Lower lobe of right lung (tissue), 2 donors: ENCODE results near the gene PCDHGA4. TPM values are rescaled to one million over a fixed set of nuclear protein-coding genes. Genes with fewer than 3 reads are reported as not detected.
"Not testable (repeated sequence)": the region's sequence is repeated elsewhere in the genome, so short reads cannot be mapped to it uniquely, and the experiment has no call there.

Experiments
- ATAC-seq, 2 donors: fragments of 200-7000 bp; cut with Tn5 transposase; one replicate each; pipeline ENCODE4 v1.9.1; 2020 to 2022; ENCODE audit warnings: mild to moderate bottlenecking in 2 of 2, moderate library complexity in 2 of 2
- DNase-seq: peaks from one replicate; pipeline ENCODE4 v3.0.0-alpha.2; 2020
- H3K27ac ChIP-seq: fragments of 200-600 bp; one replicate; pipeline ENCODE4 v1.8.0; 2022
- H3K27me3 ChIP-seq: fragments of 200-600 bp; one replicate; pipeline ENCODE4 v1.8.0; 2022; ENCODE audit warnings: low read depth
- H3K36me3 ChIP-seq: fragments of 200-600 bp; one replicate; pipeline ENCODE4 v1.8.0; 2022; ENCODE audit warnings: mild to moderate bottlenecking
- H3K4me1 ChIP-seq: fragments of 200-600 bp; one replicate; pipeline ENCODE4 v1.8.0; 2022
- H3K4me3 ChIP-seq: fragments of 200-600 bp; one replicate; pipeline ENCODE4 v1.8.0; 2022; ENCODE audit warnings: mild to moderate bottlenecking
- H3K9me3 ChIP-seq: fragments of 200-600 bp; one replicate; pipeline ENCODE4 v1.8.0; 2022
- intact Hi-C: fragments of 100-400 bp; cut with DNase I; formaldehyde crosslinking; loops from one replicate; pipeline ENCODE4 v1.11.0; 2022
- total RNA-seq: library from RNA; stranded (reverse); fragmentation: NEBNext Ultra II Directional; extraction: Animal tissue kit (Norgen Biotek cat#: 25700); gene quantifications from one replicate; pipeline ENCODE4 v1.2.1, GENCODE V29; 2021
- TF ChIP-seq, protein P1 (sequence below): fragments of 200-600 bp; IDR thresholded peaks from one replicate; pipeline ENCODE4 v1.8.0; 2022; ENCODE audit warnings: antibody characterized with exemption, mild to moderate bottlenecking
- donor health status: DM: no; HTN: yes; CAD: no; lungs with severe emphysema.

PCDHGA4 gene
- total RNA-seq, 1 donor from 2014 or later, result 3.1 TPM

DNA sequence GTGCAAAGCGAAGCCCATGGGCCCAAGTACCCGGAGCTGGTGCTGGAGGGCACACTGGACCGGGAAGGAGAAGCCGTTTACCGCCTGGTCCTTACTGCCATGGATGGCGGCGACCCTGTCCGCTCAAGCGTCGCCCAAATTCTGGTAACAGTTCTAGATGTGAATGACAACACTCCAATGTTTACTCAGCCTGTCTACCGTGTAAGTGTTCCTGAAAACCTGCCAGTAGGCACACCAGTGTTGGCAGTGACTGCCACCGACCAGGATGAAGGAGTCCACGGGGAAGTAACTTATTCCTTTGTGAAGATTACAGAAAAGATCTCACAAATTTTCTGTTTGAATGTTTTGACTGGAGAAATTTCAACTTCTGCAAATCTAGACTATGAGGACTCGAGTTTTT is 19.8 kb downstream of the PCDHGA4 start:
- H3K9me3 ChIP-seq, result peaks cover 74% of the 10 kb centered on the region
- H3K4me3 ChIP-seq, result no peak overlapping the region
- intact Hi-C loops, result no loop called here
- H3K27me3 ChIP-seq, result peaks cover 22% of the 10 kb centered on the region
- no peak overlapping the region for H3K27ac ChIP-seq
- no peak for DNase-seq
- ATAC-seq, result no peak
- no peaks in the 10 kb centered on the region for H3K4me1 ChIP-seq
- H3K36me3 ChIP-seq, result no peaks in the 10 kb centered on the region
- TF ChIP-seq, protein P1, sequence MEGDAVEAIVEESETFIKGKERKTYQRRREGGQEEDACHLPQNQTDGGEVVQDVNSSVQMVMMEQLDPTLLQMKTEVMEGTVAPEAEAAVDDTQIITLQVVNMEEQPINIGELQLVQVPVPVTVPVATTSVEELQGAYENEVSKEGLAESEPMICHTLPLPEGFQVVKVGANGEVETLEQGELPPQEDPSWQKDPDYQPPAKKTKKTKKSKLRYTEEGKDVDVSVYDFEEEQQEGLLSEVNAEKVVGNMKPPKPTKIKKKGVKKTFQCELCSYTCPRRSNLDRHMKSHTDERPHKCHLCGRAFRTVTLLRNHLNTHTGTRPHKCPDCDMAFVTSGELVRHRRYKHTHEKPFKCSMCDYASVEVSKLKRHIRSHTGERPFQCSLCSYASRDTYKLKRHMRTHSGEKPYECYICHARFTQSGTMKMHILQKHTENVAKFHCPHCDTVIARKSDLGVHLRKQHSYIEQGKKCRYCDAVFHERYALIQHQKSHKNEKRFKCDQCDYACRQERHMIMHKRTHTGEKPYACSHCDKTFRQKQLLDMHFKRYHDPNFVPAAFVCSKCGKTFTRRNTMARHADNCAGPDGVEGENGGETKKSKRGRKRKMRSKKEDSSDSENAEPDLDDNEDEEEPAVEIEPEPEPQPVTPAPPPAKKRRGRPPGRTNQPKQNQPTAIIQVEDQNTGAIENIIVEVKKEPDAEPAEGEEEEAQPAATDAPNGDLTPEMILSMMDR, result no peak

DNA sequence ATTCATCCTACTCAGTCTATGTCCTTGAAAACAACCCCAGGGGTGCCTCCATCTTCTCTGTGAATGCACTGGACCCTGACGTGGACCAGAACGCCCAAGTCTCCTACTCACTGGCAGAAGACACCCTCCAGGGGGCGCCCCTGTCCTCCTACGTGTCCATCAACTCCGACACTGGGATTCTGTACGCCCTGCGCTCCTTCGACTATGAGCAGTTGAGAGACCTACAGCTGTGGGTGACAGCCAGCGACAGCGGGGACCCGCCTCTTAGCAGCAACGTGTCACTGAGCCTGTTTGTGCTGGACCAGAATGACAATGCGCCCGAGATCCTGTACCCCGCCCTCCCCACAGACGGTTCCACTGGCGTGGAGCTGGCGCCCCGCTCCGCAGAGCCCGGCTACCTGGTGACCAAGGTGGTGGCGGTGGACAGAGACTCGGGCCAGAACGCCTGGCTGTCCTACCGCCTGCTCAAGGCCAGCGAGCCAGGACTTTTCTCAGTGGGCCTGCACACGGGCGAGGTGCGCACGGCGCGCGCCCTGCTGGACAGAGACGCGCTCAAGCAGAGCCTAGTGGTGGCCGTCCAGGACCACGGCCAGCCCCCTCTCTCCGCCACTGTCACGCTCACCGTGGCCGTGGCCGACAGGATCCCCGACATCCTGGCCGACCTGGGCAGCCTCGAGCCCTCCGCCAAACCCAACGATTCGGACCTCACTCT is 20.8 kb downstream of the PCDHGA4 start:
- H3K9me3 ChIP-seq, result peaks cover 73% of the 10 kb centered on the region

DNA sequence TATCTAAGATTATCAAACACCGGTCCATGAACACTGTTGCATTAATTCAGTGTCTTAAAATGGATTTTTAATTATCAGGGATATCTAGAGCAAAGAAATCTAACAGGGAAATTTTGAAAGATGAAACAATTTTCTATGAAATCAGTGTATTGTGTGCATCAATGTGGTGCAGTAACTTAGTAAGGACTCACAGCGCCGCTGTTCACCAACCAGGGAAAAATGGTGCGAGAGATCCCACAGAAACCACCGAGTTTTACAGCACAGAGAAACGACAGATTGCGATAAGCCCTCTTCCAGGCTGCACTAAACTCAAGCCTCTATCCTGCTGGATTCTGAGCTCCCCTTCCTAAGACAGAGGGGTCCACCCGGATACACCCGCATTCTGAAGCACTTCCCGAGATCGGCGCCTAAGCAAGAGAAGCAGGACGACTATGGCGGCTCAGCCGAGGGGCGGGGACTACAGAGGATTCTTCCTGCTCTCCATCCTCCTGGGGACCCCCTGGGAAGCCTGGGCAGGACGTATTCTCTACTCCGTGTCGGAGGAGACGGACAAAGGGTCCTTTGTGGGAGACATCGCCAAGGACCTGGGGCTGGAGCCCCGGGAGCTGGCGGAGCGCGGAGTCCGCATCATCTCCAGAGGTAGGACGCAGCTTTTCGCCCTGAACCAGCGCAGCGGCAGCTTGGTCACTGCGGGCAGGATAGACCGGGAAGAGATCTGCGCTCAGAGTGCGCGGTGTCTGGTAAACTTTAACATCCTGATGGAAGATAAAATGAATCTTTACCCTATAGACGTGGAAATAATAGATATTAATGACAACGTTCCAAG is 27.9 kb downstream of the PCDHGA4 start, which contains the start of gene PCDHGA7:
Gene PCDHGA7, plus strand, starts transcription at position 274 of the 826 bp plus-strand sequence. Its CDS starts 158 bp downstream, at position 432.
- TF ChIP-seq, protein P1, result no peak
- H3K27me3 ChIP-seq, result peaks cover 7% of the 10 kb centered on the region
- DNase-seq, result no peak

More for the DNA sequence above, 20.8 kb downstream of the PCDHGA4 start:
- peaks cover 16% of the 10 kb centered on the region for H3K27me3 ChIP-seq
- DNase-seq, H3K36me3 ChIP-seq, intact Hi-C loops, H3K27ac ChIP-seq, ATAC-seq, H3K4me3 ChIP-seq, H3K4me1 ChIP-seq: not testable (repeated sequence)

DNA sequence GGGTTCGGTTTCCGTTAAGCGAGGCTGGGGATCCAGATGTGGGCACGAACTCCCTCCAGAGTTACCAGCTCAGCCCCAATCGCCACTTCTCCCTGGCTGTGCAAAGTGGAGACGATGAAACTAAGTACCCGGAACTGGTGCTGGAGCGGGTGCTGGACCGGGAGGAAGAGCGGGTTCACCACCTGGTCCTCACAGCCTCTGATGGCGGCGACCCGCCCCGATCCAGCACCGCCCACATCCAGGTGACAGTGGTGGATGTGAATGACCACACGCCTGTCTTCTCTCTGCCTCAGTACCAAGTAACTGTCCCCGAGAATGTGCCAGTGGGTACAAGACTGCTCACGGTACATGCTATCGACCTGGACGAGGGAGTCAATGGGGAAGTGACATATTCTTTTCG is 28.5 kb downstream of the PCDHGA4 start:
- peaks cover 79% of the 10 kb centered on the region for H3K9me3 ChIP-seq
- TF ChIP-seq, protein P1, result no peak
- no peak overlapping the region for H3K27ac ChIP-seq
- no peak overlapping the region for H3K4me3 ChIP-seq
- no peaks in the 10 kb centered on the region for H3K4me1 ChIP-seq
- no peaks in the 10 kb centered on the region for H3K36me3 ChIP-seq
- H3K27me3 ChIP-seq, result peaks cover 7% of the 10 kb centered on the region
- no peak for ATAC-seq
- DNase-seq, result no peak
- intact Hi-C loops, result no loop called here

More for the DNA sequence above, 27.9 kb downstream of the PCDHGA4 start, which contains the start of gene PCDHGA7:
- no peaks in the 10 kb centered on the region for H3K4me1 ChIP-seq
- H3K36me3 ChIP-seq, result no peaks in the 10 kb centered on the region
- intact Hi-C loops, result no loop called here
- no peak for ATAC-seq
- H3K9me3 ChIP-seq, result peaks cover 83% of the 10 kb centered on the region
- peak within 1 kb of the TSS; percentile 18 for H3K4me3 ChIP-seq
- H3K27ac ChIP-seq, result no peak within 1 kb of the TSS

DNA sequence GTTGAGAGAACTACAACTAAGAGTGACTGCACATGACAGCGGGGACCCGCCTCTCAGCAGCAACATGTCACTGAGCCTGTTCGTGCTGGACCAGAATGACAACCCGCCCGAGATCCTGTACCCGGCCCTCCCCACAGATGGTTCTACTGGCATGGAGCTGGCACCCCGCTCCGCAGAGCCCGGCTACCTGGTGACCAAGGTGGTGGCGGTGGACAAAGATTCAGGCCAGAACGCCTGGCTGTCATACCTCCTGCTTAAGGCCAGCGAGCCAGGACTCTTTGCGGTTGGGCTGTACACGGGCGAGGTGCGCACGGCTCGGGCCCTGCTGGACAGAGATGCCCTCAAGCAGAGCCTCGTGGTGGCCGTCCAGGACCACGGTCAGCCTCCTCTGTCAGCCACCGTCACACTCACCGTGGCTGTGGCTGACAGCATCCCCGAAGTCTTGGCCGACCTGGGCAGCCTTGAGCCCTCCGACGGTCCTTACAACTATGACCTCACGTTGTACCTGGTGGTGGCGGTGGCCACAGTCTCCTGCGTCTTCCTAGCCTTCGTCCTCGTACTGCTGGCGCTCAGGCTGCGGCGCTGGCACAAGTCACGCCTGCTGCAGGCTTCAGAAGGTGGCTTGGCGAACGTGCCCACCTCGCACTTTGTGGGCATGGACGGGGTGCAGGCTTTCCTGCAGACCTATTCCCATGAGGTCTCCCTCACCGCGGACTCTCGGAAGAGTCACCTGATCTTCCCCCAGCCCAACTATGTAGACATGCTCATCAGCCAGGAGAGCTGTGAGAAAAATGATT is 29.8 kb downstream of the PCDHGA4 start:
- Histone ChIP-seq H3K9me3 (peaks cover 86% of the 10 kb centered on the region), H3K36me3 (no peaks in the 10 kb centered on the region), H3K4me3 (no peak overlapping the region), H3K4me1 (no peaks in the 10 kb centered on the region), H3K27ac (no peak overlapping the region), H3K27me3 (peaks cover 10% of the 10 kb centered on the region)
- TF ChIP-seq, protein P1, result no peak
- ATAC-seq (no peak), DNase-seq (no peak)
- intact Hi-C loops, result no loop called here
